Measurements from ENCODE around the gene MARK3.

MARK3 gene

GRCh38 chr14:103367995-103368394, 17.2 kb upstream of the MARK3 start:
- no peak for DNase-seq

- DNase-seq: no peak
Observed at GRCh38 chr14:103370087-103370486, 15.1 kb upstream of the MARK3 start.

DNA sequence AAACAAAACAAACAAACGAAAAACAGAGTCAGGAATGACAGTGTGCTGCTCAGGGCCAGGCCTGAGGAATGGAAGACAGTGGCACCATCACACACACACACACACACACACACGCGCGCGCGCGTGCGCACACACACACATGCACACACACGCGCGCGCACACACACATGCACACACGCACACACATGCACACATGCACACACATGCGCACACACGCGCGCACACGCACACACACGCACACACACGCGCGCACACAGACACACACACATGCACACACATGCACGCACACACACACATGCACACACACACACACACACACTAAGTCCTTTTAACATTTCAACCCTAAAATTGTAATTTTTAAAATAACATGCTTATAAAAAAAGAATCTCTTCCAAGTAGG, 13.2 kb upstream of the MARK3 start:
- DNase-seq: no peak

- DNase-seq: peak; percentile 96
Observed at GRCh38 chr14:103372552-103373304, 12.5 kb upstream of the MARK3 start.

DNA sequence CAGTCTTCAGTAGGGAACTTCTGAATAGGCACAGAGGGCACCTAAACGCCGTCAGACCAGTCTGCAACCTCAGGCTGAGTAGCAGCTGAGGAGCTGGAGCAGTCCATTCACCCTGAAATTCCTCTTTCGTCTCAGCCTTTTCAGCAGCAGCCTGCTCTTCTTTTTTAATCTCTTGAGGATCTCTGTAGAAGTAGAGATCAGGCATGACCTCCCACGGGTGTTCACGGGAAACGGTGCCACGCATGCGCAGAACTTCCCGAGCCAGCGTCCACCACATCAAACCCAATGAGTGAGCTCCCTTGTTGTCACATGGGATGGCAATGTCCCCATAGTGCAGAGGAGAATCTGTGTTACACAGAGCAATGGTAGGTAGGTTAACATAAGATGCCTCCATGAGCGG, 11.1 kb upstream of the MARK3 start:
- no peak for DNase-seq

DNA sequence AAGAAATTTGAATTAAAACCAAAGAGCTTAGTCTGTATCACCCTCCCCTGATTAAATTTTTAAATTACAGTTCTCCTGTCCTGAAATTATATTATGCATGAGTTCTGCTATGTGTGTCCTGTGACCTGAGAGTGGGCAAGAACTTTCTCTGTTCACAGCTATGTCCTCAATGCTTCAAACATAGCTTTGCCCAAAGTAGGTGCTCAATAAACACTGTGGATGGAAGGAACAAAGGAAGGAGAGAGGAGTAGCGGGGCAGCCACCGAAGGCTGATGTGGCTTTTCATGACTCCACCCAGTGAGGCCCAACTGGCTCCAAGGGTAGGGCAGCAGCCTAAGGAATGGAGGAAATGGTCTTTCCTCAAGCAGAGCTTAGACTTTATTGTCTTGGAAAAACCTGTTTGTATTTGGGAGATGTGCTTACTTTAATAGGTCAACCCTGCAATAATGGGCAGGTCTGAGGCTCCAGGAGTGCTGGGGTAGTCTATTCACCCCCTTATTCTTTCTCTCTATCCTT, 7.6 kb upstream of the MARK3 start:
- DNase-seq: no peak

GRCh38 chr14:103378038-103378854, 7.0 kb upstream of the MARK3 start:
- DNase-seq: no peak

- DNase-seq: peak; percentile 81
Observed at GRCh38 chr14:103380719-103381377, 4.4 kb upstream of the MARK3 start.

DNA sequence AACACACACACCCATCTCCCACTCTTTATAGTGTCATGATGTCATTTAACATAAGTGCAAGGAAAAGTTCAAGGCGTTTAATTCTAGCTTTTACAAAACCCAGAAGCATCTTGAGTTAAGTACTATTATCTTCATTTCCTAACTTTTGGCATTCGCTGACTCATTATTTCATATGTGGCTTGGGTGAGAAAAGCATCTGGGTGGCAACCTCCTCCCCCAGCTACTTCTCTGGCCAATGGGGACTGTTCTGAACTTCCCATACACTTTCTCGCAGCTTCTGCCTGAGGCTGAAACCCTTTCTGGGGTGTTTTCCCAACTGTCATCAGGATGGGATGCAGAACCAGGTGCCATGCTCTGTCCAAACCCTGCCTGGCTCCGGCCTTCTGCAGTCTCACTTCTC, 2.8 kb upstream of the MARK3 start:
- peak; percentile 86 for DNase-seq

DNA sequence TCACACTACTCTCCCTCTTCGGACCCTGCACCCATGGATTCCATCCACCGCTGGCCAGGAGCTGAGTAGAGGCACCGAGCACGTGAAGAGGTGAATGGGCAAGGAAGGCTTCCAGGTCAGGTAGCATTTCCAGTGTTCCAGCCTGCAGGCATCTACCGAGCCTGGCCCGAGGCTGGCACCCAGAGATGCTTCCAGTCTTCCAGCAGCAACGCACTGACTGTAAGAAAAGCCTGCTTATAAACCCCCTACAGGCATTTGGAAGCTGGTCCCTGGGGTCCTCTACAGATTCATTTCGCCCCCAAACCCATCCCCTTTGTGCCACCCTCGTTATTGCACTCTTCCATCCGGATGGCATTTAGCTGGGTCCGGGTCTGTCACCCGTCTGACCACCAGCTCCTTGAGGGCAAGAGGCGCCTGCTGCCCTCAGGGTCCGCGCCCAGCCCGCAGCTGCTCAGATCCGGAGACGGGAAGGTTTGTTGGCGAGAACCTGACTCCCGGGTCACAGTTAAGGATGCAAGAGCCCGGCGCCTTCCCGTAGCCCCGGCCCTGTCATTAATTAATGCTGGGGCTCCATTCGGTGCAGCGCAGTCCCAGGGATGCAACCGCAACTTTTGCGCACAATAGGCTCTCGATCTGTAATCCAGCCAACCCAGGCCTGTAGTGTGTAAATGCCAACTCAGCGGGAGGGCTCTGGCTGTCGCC, 614 bp upstream of the MARK3 start:
- no peak for DNase-seq

DNA sequence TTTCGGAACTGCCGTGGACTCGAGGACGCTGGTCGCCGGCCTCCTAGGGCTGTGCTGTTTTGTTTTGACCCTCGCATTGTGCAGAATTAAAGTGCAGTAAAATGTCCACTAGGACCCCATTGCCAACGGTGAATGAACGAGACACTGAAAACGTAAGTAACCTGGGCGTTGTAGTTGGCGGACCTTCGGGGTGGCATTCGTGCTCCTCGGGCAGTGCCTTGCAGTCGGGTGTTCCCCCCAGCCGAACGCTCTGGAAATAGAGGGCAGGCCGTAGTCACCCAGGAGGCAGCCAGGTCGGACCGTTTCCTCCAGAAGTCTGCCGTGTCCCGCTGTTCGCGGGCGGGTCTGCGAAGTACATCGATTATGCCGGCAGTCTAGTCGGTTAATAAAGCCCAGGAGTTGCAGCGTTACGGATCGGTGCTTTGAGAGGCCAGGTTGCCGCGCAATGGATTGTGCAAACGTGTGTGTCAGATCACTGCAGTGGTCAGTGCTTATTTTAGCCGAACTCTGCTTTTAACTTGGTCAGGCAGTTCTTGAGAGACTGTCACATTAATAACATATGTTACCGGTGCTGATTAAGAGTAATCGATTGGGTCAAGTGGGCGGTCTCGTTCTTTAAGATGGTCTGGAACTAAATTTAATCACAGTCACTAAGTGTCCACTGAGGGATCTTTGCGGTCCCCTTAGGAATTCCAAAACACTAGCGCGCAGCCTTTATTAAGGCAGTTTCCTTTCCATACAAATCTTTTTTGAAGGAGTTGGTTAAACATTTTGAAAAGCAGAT, 906 bp downstream of the MARK3 start:
- no peak for DNase-seq

- DNase-seq: no peak
Observed at GRCh38 chr14:103386713-103387329, 1.6 kb downstream of the MARK3 start.

GRCh38 chr14:103388664-103389063, 3.4 kb downstream of the MARK3 start:
- no peak for DNase-seq

DNA sequence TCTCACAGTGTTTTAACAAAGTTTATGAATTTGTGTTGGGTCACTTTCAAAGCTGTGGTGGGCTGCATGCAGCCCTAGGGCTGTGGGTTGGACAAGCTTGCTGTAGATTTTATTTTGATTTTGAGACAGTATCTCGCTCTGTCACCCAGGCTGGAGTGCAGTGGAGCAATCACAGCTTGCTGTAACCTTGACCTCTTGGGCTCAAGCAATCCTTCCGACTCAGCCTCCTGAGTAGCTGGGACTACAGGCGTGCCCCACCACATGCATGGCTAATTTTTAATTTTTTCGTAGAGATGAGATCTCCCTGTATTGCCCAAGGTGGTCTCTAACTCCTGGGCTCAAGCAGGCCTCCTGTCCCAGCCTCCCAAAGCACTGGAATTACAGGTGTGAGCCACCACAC, 5.4 kb downstream of the MARK3 start:
- DNase-seq: no peak

DNA sequence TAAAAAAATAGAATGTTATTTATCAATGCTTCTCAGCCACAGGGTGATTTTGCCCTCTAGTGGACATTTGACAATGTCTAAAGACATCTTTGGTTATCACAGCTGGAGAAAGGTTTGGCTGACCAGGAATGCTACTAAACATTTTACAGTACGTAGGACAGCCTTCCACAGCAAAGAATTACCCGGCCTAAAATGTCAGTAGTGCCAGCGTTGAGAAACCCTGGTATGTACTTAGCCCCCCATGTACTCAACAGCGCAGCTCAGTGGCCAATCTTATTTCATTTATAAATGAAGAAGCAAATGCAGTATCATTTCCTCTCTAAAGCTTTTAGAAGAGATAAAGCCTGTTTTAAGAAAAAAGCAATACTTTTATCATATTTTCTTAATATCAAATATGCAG, 5.8 kb downstream of the MARK3 start:
- peak; percentile 82 for DNase-seq

DNA sequence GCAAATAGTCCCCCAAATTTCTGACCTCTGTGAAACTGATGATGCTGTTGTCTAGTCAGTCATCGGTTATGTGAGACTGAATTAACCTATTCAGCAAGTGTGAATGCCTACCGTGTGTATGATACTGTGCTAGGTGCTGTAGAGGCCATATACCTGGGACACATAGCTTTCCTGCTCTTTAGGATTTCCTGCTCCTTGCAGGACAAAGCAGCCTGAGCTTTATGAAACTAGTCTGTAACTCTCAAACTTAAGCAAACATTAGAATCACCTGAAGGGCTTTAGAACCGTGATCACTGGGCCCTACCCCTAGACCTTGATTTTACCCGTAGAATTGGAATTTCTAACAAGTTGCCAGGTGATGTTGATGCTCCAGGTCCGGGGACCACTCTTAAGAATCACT, 6.9 kb downstream of the MARK3 start:
- DNase-seq: no peak

DNA sequence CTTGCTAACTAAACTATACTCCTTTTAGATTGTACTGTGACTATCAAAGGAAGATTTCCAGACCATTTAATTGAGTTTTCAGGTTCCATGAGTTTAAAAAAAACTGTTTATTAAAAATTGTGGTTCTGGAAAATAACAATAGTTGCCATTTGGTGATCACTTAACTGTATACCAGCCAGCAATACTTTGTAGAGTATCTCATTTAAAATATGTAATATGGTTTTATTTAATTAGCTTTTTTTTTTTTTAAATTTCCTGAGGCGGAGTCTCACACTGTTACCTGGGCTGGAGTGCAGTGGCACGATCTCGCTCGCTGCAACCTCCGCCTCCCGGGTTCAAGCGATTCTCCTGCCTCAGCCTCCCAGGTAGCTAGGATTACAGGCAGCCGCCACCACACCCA, 7.4 kb downstream of the MARK3 start:
- DNase-seq: no peak

DNA sequence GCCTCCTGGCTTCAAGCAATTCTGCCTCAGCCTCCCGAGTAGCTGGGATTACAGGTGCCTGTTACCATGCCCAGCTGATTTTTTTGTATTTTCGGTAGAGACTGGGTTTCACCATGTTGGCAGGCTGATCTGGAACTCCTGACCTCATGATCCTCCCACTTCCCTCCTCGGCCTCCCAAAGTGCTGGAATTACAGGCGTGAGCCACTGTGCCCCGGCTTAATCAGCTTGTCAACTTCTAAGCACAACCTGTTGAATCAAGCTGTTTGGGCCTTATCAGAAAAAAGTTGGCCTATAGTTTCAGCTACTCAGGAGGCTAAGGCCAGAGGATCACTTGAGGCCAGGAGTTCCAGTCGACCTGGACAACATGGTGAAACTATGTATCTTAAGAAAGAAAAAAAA, 7.9 kb downstream of the MARK3 start:
- DNase-seq: peak; percentile 30

- DNase-seq: peak; percentile 26
Observed at GRCh38 chr14:103393676-103394626, 8.7 kb downstream of the MARK3 start.

GRCh38 chr14:103395244-103395643, 10.0 kb downstream of the MARK3 start:
- DNase-seq: no peak

All from suppressor macrophage treated with lipopolysaccharide for 4 hours (primary cell).